Hepatocyte (in vitro differentiated cells): Measurements from ENCODE around the gene ZNF483. TPM values are rescaled to one million over a fixed set of nuclear protein-coding genes. Genes with fewer than 3 reads are reported as not detected.

Experiments used
- DNase-seq: peaks from one replicate; pipeline ENCODE4 v3.0.0-alpha.2; 2016; ENCODE audit warnings: low spot score
- H2AFZ ChIP-seq: fragments of 200-600 bp; sonication (generic); 2 replicates; pipeline ENCODE4 v1.6.0; 2016; ENCODE audit warnings: antibody characterized with exemption, mild to moderate bottlenecking
- H3K27ac ChIP-seq: fragments of 200-600 bp; sonication (generic); 2 replicates; pipeline ENCODE4 v1.5.1; 2016; ENCODE audit warnings: mild to moderate bottlenecking
- H3K27me3 ChIP-seq: fragments of 200-600 bp; sonication (generic); 2 replicates; pipeline ENCODE4 v1.6.1; 2016
- H3K36me3 ChIP-seq: fragments of 200-600 bp; sonication (generic); replicated peaks from 2 replicates; pipeline ENCODE4 v1.5.1; 2016; ENCODE audit warnings: low read depth; ENCODE audit not compliant: insufficient read depth
- H3K4me1 ChIP-seq: fragments of 200-600 bp; sonication (generic); 2 replicates; pipeline ENCODE4 v1.5.1; 2016; ENCODE audit warnings: mild to moderate bottlenecking, moderate library complexity; ENCODE audit not compliant: insufficient read depth
- H3K4me2 ChIP-seq: fragments of 200-600 bp; sonication (generic); 2 replicates; pipeline ENCODE4 v1.6.0; 2016
- H3K4me3 ChIP-seq: fragments of 200-600 bp; sonication (generic); 2 replicates; pipeline ENCODE4 v1.5.1; 2016; ENCODE audit warnings: mild to moderate bottlenecking
- H3K79me2 ChIP-seq: fragments of 200-600 bp; sonication (generic); 2 replicates; pipeline ENCODE4 v1.6.0; 2017; ENCODE audit warnings: mild to moderate bottlenecking
- H3K9me2 ChIP-seq: fragments of 200-600 bp; sonication (generic); replicated peaks from 2 replicates; pipeline ENCODE4 v1.6.0; 2017; ENCODE audit warnings: mild to moderate bottlenecking; ENCODE audit not compliant: insufficient read depth
- H3K9me3 ChIP-seq: fragments of 200-600 bp; sonication (generic); 2 replicates; pipeline ENCODE4 v1.5.1; 2016; ENCODE audit warnings: low read depth, mild to moderate bottlenecking
- H4K20me1 ChIP-seq: fragments of 200-600 bp; sonication (generic); 2 replicates; pipeline ENCODE4 v1.6.0; 2016; ENCODE audit warnings: mild to moderate bottlenecking; ENCODE audit not compliant: insufficient read depth, poor library complexity, severe bottlenecking
- EZH2 ChIP-seq: fragments of 200-600 bp; sonication (generic); IDR thresholded peaks from 2 replicates; pipeline ENCODE4 v1.6.1; 2016; ENCODE audit warnings: antibody characterized with exemption, mild to moderate bottlenecking, borderline replicate concordance
- EZH2phosphoT487 ChIP-seq: fragments of 200-600 bp; sonication (generic); IDR thresholded peaks from one replicate; pipeline ENCODE4 v1.6.1; 2018; ENCODE audit warnings: antibody characterized with exemption, mild to moderate bottlenecking, low read depth, moderate library complexity; ENCODE audit not compliant: unreplicated experiment, severe bottlenecking
- WGBS: methylation state at CpG from one replicate; pipeline ENCODE4 v1.1.6; 2016; ENCODE audit warnings: low lambda C conversion rate; ENCODE audit errors: missing lambda C conversion rate; 5-methylcytosine and 5-hydroxymethylcytosine counted together
- polyA plus RNA-seq: library from polyadenylated mRNA; unstranded; fragments of >200 nt; fragmentation: Nextera tagmentation; extraction: Ambion mirVana; gene quantifications from 2 replicates; pipeline ENCODE4 v1.2.1, GENCODE V29; 2016
- total RNA-seq: library from RNA; depleted of rRNA; stranded (reverse); fragments of >200 nt; gene quantifications from 2 replicates; pipeline ENCODE4 v1.2.3, GENCODE V29; 2014
- TF ChIP-seq, protein P1 (sequence below): fragments of 200-600 bp; sonication (generic); IDR thresholded peaks from 2 replicates; pipeline ENCODE4 v1.5.1; 2016; ENCODE audit warnings: antibody characterized with exemption, mild to moderate bottlenecking; ENCODE audit not compliant: poor library complexity

The ZNF483 gene
- total and polyA plus RNA-seq, 2 experiments from 2014 or later, result 0.87 to 4.6 TPM

GRCh38 chr9:111572950-111573604 lies 48.1 kb downstream of the ZNF483 start:
- H4K20me1 ChIP-seq, result no peaks in the 10 kb centered on the region
- no peaks in the 10 kb centered on the region for H3K9me3 ChIP-seq
- TF ChIP-seq, protein P1, sequence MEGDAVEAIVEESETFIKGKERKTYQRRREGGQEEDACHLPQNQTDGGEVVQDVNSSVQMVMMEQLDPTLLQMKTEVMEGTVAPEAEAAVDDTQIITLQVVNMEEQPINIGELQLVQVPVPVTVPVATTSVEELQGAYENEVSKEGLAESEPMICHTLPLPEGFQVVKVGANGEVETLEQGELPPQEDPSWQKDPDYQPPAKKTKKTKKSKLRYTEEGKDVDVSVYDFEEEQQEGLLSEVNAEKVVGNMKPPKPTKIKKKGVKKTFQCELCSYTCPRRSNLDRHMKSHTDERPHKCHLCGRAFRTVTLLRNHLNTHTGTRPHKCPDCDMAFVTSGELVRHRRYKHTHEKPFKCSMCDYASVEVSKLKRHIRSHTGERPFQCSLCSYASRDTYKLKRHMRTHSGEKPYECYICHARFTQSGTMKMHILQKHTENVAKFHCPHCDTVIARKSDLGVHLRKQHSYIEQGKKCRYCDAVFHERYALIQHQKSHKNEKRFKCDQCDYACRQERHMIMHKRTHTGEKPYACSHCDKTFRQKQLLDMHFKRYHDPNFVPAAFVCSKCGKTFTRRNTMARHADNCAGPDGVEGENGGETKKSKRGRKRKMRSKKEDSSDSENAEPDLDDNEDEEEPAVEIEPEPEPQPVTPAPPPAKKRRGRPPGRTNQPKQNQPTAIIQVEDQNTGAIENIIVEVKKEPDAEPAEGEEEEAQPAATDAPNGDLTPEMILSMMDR, result no peak
- TF ChIP-seq EZH2phosphoT487 (no peak), EZH2 (no peak)
- WGBS, result 65% methylated on average over 4 of the region's 4 CpGs
- H3K9me2 ChIP-seq, result no peaks in the 10 kb centered on the region
- H3K4me1 ChIP-seq, result no peaks in the 10 kb centered on the region
- H2AFZ ChIP-seq, result no peak overlapping the region
- H3K4me2 ChIP-seq, result no peak overlapping the region
- H3K36me3 ChIP-seq, result peaks cover 3% of the 10 kb centered on the region
- peak; percentile 9 for DNase-seq
- no peak overlapping the region for H3K27ac ChIP-seq
- H3K4me3 ChIP-seq, result no peak overlapping the region
- H3K79me2 ChIP-seq, result no peaks in the 10 kb centered on the region
- no peaks in the 10 kb centered on the region for H3K27me3 ChIP-seq

DNA sequence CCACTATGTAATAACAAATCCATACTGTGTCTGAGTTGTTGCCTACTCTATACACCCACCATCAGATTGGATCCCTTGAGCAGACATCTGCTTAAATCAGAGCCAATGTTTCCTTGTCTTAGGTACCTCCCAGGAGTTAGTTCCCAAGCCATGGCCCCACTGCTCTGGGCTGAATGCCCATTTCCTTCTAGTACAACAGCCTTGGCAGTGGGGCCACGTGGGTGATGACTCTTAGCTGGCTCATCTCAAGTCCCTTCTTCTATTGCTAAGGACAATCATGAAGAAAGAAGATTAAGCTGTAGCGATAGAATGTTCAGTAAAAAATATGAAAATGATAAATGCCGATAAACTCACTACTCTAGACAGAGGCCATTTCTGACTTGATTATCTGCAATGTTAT lies 57.9 kb downstream of the ZNF483 start:
- no peak for DNase-seq

DNA sequence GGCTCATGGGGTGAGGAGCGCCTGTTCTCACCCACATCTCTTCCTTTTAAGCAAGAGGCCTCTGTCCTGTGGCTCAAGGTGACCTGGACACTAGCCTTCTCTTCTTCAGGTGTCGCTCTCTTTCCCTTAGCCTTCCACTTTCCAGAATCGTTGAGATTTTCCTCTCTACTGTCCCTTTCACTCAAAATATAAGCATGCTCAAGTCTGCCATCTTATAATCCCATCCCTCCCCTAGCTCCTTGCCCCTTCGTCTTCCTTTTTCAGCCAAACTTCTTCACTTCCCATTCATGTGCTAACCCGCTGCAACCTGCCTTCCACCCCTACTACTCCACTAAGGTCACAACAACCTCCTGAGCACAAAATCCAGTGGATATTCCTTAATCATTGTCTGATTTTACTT lies 61.4 kb downstream of the ZNF483 start:
- Histone ChIP-seq H3K4me1 (no peaks in the 10 kb centered on the region), H3K36me3 (peaks cover 6% of the 10 kb centered on the region), H3K4me3 (no peak overlapping the region), H3K4me2 (no peak overlapping the region), H3K9me2 (no peaks in the 10 kb centered on the region), H3K79me2 (no peaks in the 10 kb centered on the region), H3K27ac (no peak overlapping the region), H3K9me3 (no peaks in the 10 kb centered on the region), H3K27me3 (no peaks in the 10 kb centered on the region), H2AFZ (no peak overlapping the region), H4K20me1 (no peaks in the 10 kb centered on the region)
- no peak for TF ChIP-seq EZH2
- no peak for TF ChIP-seq EZH2phosphoT487
- TF ChIP-seq, protein P1, result no peak
- 98% methylated on average over 5 of the region's 5 CpGs for WGBS
- no peak for DNase-seq

More for the DNA sequence above, 57.9 kb downstream of the ZNF483 start:
- Histone ChIP-seq H4K20me1 (no peaks in the 10 kb centered on the region), H3K9me3 (no peaks in the 10 kb centered on the region), H3K4me3 (no peak overlapping the region), H3K36me3 (peaks cover 6% of the 10 kb centered on the region), H3K27ac (no peak overlapping the region), H3K4me1 (no peaks in the 10 kb centered on the region), H3K9me2 (no peaks in the 10 kb centered on the region), H3K79me2 (no peaks in the 10 kb centered on the region), H3K27me3 (no peaks in the 10 kb centered on the region), H3K4me2 (no peak overlapping the region), H2AFZ (no peak overlapping the region)
- WGBS, result 96% methylated on average over 3 of the region's 3 CpGs
- TF ChIP-seq EZH2phosphoT487 (no peak), EZH2 (no peak)

GRCh38 chr9:111588846-111589245 lies 63.9 kb downstream of the ZNF483 start:
- H3K36me3 ChIP-seq, result peaks cover 6% of the 10 kb centered on the region
- TF ChIP-seq EZH2phosphoT487, result no peak
- no peak overlapping the region for H2AFZ ChIP-seq
- H3K27me3 ChIP-seq, result no peaks in the 10 kb centered on the region
- DNase-seq, result no peak
- H3K9me2 ChIP-seq, result no peaks in the 10 kb centered on the region
- H3K9me3 ChIP-seq, result no peaks in the 10 kb centered on the region
- H3K27ac ChIP-seq, result no peak overlapping the region
- H3K4me3 ChIP-seq, result no peak overlapping the region
- H3K79me2 ChIP-seq, result no peaks in the 10 kb centered on the region
- WGBS, result 95% methylated on average over 5 of the region's 5 CpGs
- H4K20me1 ChIP-seq, result no peaks in the 10 kb centered on the region
- no peaks in the 10 kb centered on the region for H3K4me1 ChIP-seq
- H3K4me2 ChIP-seq, result no peak overlapping the region
